Uterus (tissue), 4 donors: Measurements from ENCODE around the gene KIFC1. TPM values are rescaled to one million over a fixed set of nuclear protein-coding genes. Genes with fewer than 3 reads are reported as not detected.
"Not testable (repeated sequence)": the region's sequence is repeated elsewhere in the genome, so short reads cannot be mapped to it uniquely, and the experiment has no call there.

Experiments used
- DNase-seq, 2 donors: peaks; one replicate each; pipeline ENCODE4 v3.0.0-alpha.2; 2019 to 2020
- H3K27ac ChIP-seq, 2 donors: fragments of 200-600 bp; sonication (generic); 1 replicate in 1 of 2; 2 replicates in 1 of 2; pipeline ENCODE4 v1.5.1; 2016 to 2018
- H3K27me3 ChIP-seq, 2 donors: fragments of 200-600 bp; sonication (generic); one replicate each; pipeline ENCODE4 v1.5.1; 2018 to 2019; ENCODE audit warnings: control low read depth in 1 of 2
- H3K36me3 ChIP-seq, 2 donors: fragments of 200-600 bp; sonication (generic); one replicate each; pipeline ENCODE4 v1.5.1; 2019; ENCODE audit warnings: control low read depth in 1 of 2
- H3K4me1 ChIP-seq, 2 donors: fragments of 200-600 bp; sonication (generic); one replicate each; pipeline ENCODE4 v1.5.1; 2018 to 2019; ENCODE audit warnings: control low read depth in 1 of 2
- H3K4me3 ChIP-seq, 2 donors: fragments of 200-600 bp; sonication (generic); 1 replicate in 1 of 2; 2 replicates in 1 of 2; pipeline ENCODE4 v1.5.1; 2018 to 2019; ENCODE audit warnings: mild to moderate bottlenecking in 1 of 2
- H3K9me3 ChIP-seq, 2 donors: fragments of 200-600 bp; sonication (generic); one replicate each; pipeline ENCODE4 v1.5.1; 2019; ENCODE audit warnings: control low read depth in 1 of 2
- CTCF ChIP-seq, 4 experiments: fragments of 200-600 bp in 2 of 4; fragments of 450-650 bp in 2 of 4; sonication (generic) in 2 of 4; IDR thresholded peaks; one replicate each; pipeline ENCODE4 v1.5.1; 2016 to 2019; ENCODE audit warnings: antibody characterized with exemption in 4 of 4, mild to moderate bottlenecking in 2 of 4, moderate library complexity in 1 of 4
- POLR2A ChIP-seq, 2 donors: fragments of 450-650 bp; IDR thresholded peaks; one replicate each; pipeline ENCODE4 v1.6.1; 2016; ENCODE audit warnings: antibody characterized with exemption in 2 of 2, mild to moderate bottlenecking in 1 of 2, moderate library complexity in 1 of 2
- intact Hi-C: fragments of 100-400 bp; cut with DNase I; formaldehyde crosslinking; loops from one replicate; pipeline ENCODE4 v1.15.1; 2023; ENCODE audit warnings: low total_unique reads
- total RNA-seq, 4 donors: library from RNA; depleted of rRNA in 3 of 4; stranded (reverse); fragments of >200 nt in 3 of 4; gene quantifications; one replicate each; pipeline versions ENCODE4 v1.1.0 to v1.2.4, GENCODE V29; 2014 to 2023
- donor health status: DM: yes; HTN: yes; CAD: no.

KIFC1 gene
- total RNA-seq, 4 donors from 2014 or later: 1.8 to 20.0 TPM; not detected in 2

GRCh38 chr6:33375143-33375671 lies 16.4 kb upstream of the KIFC1 start:
- peak; percentile 79 to 87 for DNase-seq
- Histone ChIP-seq H3K27me3 (no peaks in the 10 kb centered on the region), H3K36me3 (no peaks in the 10 kb centered on the region), H3K9me3 (no peaks in the 10 kb centered on the region), H3K4me3 (no peak overlapping the region), H3K4me1 (peaks cover 0 to 13% of the 10 kb centered on the region in 2 donors), H3K27ac (peak overlapping the region; percentile 85 to 87)
- intact Hi-C loops: no loop called here
- TF ChIP-seq CTCF (IDR thresholded peaks at IDR 0.05) (no peak), POLR2A (IDR thresholded peaks at IDR 0.05) (no peak)

- H3K4me1 ChIP-seq: peaks cover 0 to 13% of the 10 kb centered on the region in 2 donors
- no peaks in the 10 kb centered on the region for H3K36me3 ChIP-seq
- H3K27ac ChIP-seq: peak overlapping the region; percentile 44 to 85
- intact Hi-C loops: no loop called here
- H3K4me3 ChIP-seq: no peak overlapping the region
- no peak for DNase-seq
- TF ChIP-seq POLR2A (IDR thresholded peaks at IDR 0.05) (no peak), CTCF (IDR thresholded peaks at IDR 0.05) (no peak)
- H3K27me3 ChIP-seq: no peaks in the 10 kb centered on the region
- no peaks in the 10 kb centered on the region for H3K9me3 ChIP-seq
Observed at GRCh38 chr6:33377171-33377570, 14.5 kb upstream of the KIFC1 start.

- DNase-seq, intact Hi-C loops: not testable (repeated sequence)
Observed at GRCh38 chr6:33379184-33379583, 12.4 kb upstream of the KIFC1 start.

GRCh38 chr6:33380272-33380981 lies 11.2 kb upstream of the KIFC1 start:
- H3K9me3 ChIP-seq: no peaks in the 10 kb centered on the region
- no peak overlapping the region for H3K27ac ChIP-seq
- intact Hi-C loops: no loop called here
- H3K4me3 ChIP-seq: no peak overlapping the region
- no peaks in the 10 kb centered on the region for H3K27me3 ChIP-seq
- no peak for DNase-seq
- TF ChIP-seq CTCF (IDR thresholded peaks at IDR 0.05): no peak
- no peak for TF ChIP-seq POLR2A (IDR thresholded peaks at IDR 0.05)
- H3K36me3 ChIP-seq: no peaks in the 10 kb centered on the region
- H3K4me1 ChIP-seq: peaks cover 0 to 6% of the 10 kb centered on the region in 2 donors

More at GRCh38 chr6:33379184-33379583, 12.4 kb upstream of the KIFC1 start:
- peaks cover 0 to 13% of the 10 kb centered on the region in 2 donors for H3K4me1 ChIP-seq
- H3K4me3 ChIP-seq, H3K27me3 ChIP-seq, H3K27ac ChIP-seq, H3K9me3 ChIP-seq, H3K36me3 ChIP-seq: not testable (repeated sequence)

- no peaks in the 10 kb centered on the region for H3K9me3 ChIP-seq
- H3K27ac ChIP-seq: no peak overlapping the region
- H3K36me3 ChIP-seq: no peaks in the 10 kb centered on the region
- H3K27me3 ChIP-seq: no peaks in the 10 kb centered on the region
- no peaks in the 10 kb centered on the region for H3K4me1 ChIP-seq
- DNase-seq: no peak
- H3K4me3 ChIP-seq: no peak overlapping the region
- no peak for TF ChIP-seq CTCF (IDR thresholded peaks at IDR 0.05)
- TF ChIP-seq POLR2A (IDR thresholded peaks at IDR 0.05): no peak
- intact Hi-C loops: no loop called here
Observed at GRCh38 chr6:33383427-33384185, 8.0 kb upstream of the KIFC1 start.
